H1 (cell line): Measurements from ENCODE around the gene NIPAL1. TPM values are rescaled to one million over a fixed set of nuclear protein-coding genes. Genes with fewer than 3 reads are reported as not detected.

Source experiments
- CTCF ChIA-PET: fragments of 300-600 bp; sonication (Branson Sonifier 250); formaldehyde crosslinking; loops from one replicate; lab custom pipeline; 2021; ENCODE audit not compliant: partially characterized antibody; lab: Charles Lee
- POLR2A ChIA-PET: fragments of 300-600 bp; sonication (Branson Sonifier 250); formaldehyde crosslinking; loops from one replicate; lab custom pipeline; 2021; ENCODE audit warnings: inconsistent platforms; ENCODE audit not compliant: partially characterized antibody; lab: Charles Lee
- DNase-seq, 2 experiments: peaks; one replicate each; pipeline versions ENCODE4 v3.0.0 to v3.0.0-alpha.2; 2010 to 2022; ENCODE audit warnings: low spot score in 2 of 2, low read depth in 1 of 2, mixed read lengths in 1 of 2
- FAIRE-seq: peaks from 2 replicates; lab custom pipeline; 2011; peaks lifted over from hg19 to GRCh38; lab: Jason Lieb, UNC
- H2AFZ ChIP-seq: 2 replicates; pipeline ENCODE4 v1.8.1; 2012; ENCODE audit warnings: low read length, inconsistent platforms
- H2AK5ac ChIP-seq: 2 replicates; pipeline ENCODE4 v1.6.1; 2013; ENCODE audit warnings: low read depth, low read length
- H2BK120ac ChIP-seq: replicated peaks from 2 replicates; pipeline ENCODE3; 2013; ENCODE audit warnings: low read depth, low read length, inconsistent platforms
- H2BK12ac ChIP-seq: 2 replicates; pipeline ENCODE4 v1.6.1; 2013; ENCODE audit warnings: low read depth, low read length
- H2BK15ac ChIP-seq: 2 replicates; pipeline ENCODE4 v1.6.1; 2013; ENCODE audit warnings: low read length
- H2BK20ac ChIP-seq: 2 replicates; pipeline ENCODE4 v1.6.1; 2013; ENCODE audit warnings: low read length
- H2BK5ac ChIP-seq: 2 replicates; pipeline ENCODE4 v1.6.1; 2013; ENCODE audit warnings: low read depth, low read length
- H3K14ac ChIP-seq: 2 replicates; pipeline ENCODE4 v1.6.1; 2013; ENCODE audit warnings: inconsistent platforms; ENCODE audit not compliant: insufficient read length
- H3K18ac ChIP-seq: 2 replicates; pipeline ENCODE4 v1.6.1; 2013; ENCODE audit warnings: low read length; ENCODE audit errors: extremely low read depth
- H3K23ac ChIP-seq: 2 replicates; pipeline ENCODE4 v1.6.1; 2013; ENCODE audit warnings: inconsistent platforms; ENCODE audit not compliant: insufficient read length
- H3K23me2 ChIP-seq: 2 replicates; pipeline ENCODE4 v1.6.1; 2013; ENCODE audit warnings: low read depth, low read length
- H3K27ac ChIP-seq: 2 replicates; pipeline ENCODE4 v1.6.1; 2011; ENCODE audit warnings: low read depth, low read length, inconsistent platforms
- H3K27me3 ChIP-seq, 4 experiments: replicated peaks in 1 of 4; 1 replicate in 1 of 4; 2 replicates in 3 of 4; pipeline versions ENCODE4 v1.6.1 to v1.8.1; 2011 to 2013; ENCODE audit warnings: low read length in 3 of 4, mild to moderate bottlenecking in 3 of 4, inconsistent platforms in 2 of 4, mixed read lengths in 2 of 4, moderate library complexity in 1 of 4; ENCODE audit not compliant: control insufficient read depth in 3 of 4, insufficient read depth in 3 of 4; ENCODE audit errors: extremely low read depth in 1 of 4
- H3K36me3 ChIP-seq, 4 experiments: 2 replicates each; pipeline versions ENCODE4 v1.6.1 to v1.8.1; 2011 to 2013; ENCODE audit warnings: mild to moderate bottlenecking in 4 of 4, low read length in 3 of 4, moderate library complexity in 2 of 4, control low read depth in 1 of 4, inconsistent platforms in 1 of 4; ENCODE audit not compliant: insufficient read depth in 4 of 4, control insufficient read depth in 2 of 4
- H3K4ac ChIP-seq: replicated peaks from 2 replicates; pipeline ENCODE3; 2013; ENCODE audit warnings: low read length, low read depth, mixed read lengths, inconsistent platforms; ENCODE audit not compliant: insufficient read length
- H3K4me1 ChIP-seq, 4 experiments: replicated peaks in 1 of 4; 1 replicate in 1 of 4; 2 replicates in 3 of 4; pipeline versions ENCODE4 v1.6.1 to v1.8.1; 2011 to 2013; ENCODE audit warnings: low read length in 3 of 4, inconsistent platforms in 2 of 4, mixed read lengths in 1 of 4; ENCODE audit not compliant: insufficient read depth in 4 of 4, control insufficient read depth in 3 of 4
- H3K4me2 ChIP-seq, 2 experiments: 2 replicates each; pipeline versions ENCODE4 v1.6.1 to v1.8.1; 2011 to 2013; ENCODE audit warnings: low read depth in 2 of 2, low read length in 2 of 2, control low read depth in 1 of 2, inconsistent platforms in 1 of 2, mild to moderate bottlenecking in 1 of 2; ENCODE audit not compliant: insufficient read depth in 1 of 2
- H3K4me3 ChIP-seq, 4 experiments: fragments of 200-600, 300-600 bp in 1 of 4; sonication (generic), shearing (Covaris generic), sonication (Bioruptor Twin) in 1 of 4; 2 replicates each; pipeline versions ENCODE4 v1.5.1 to v1.8.1; 2011 to 2016; ENCODE audit warnings: low read length in 4 of 4, low read depth in 3 of 4, control low read depth in 2 of 4, inconsistent platforms in 2 of 4, mild to moderate bottlenecking in 2 of 4, mixed read lengths in 1 of 4, moderate library complexity in 1 of 4; ENCODE audit not compliant: insufficient read depth in 2 of 4; ENCODE audit errors: extremely low read depth in 1 of 4
- H3K56ac ChIP-seq: replicated peaks from 2 replicates; pipeline ENCODE3; 2013; ENCODE audit warnings: low read depth, mild to moderate bottlenecking, mixed read lengths, low read length, inconsistent platforms; ENCODE audit not compliant: insufficient read length
- H3K79me1 ChIP-seq: 2 replicates; pipeline ENCODE4 v1.6.1; 2013; ENCODE audit warnings: low read depth, low read length, control low read depth
- H3K79me2 ChIP-seq, 2 experiments: 2 replicates each; pipeline versions ENCODE4 v1.6.1 to v1.8.1; 2012 to 2013; ENCODE audit warnings: low read length in 2 of 2, mild to moderate bottlenecking in 2 of 2, inconsistent platforms in 1 of 2; ENCODE audit not compliant: insufficient read depth in 2 of 2, control insufficient read depth in 1 of 2
- H3K9ac ChIP-seq, 4 experiments: replicated peaks in 1 of 4; 1 replicate in 1 of 4; 2 replicates in 3 of 4; pipeline versions ENCODE4 v1.6.1 to v1.8.1; 2011 to 2013; ENCODE audit warnings: low read depth in 3 of 4, low read length in 3 of 4, control low read depth in 2 of 4, mild to moderate bottlenecking in 2 of 4, moderate library complexity in 2 of 4, inconsistent platforms in 1 of 4; ENCODE audit errors: extremely low read depth in 1 of 4
- H3K9me3 ChIP-seq, 2 experiments: 2 replicates each; pipeline versions ENCODE4 v1.6.1 to v1.8.1; 2012 to 2013; ENCODE audit warnings: mild to moderate bottlenecking in 2 of 2, moderate library complexity in 2 of 2, control low read depth in 1 of 2, inconsistent platforms in 1 of 2, low read depth in 1 of 2, low read length in 1 of 2, mixed read lengths in 1 of 2; ENCODE audit not compliant: insufficient read depth in 2 of 2
- H4K20me1 ChIP-seq, 2 experiments: replicated peaks in 1 of 2; 2 replicates each; pipeline versions ENCODE3 to v1.8.1; 2011 to 2013; ENCODE audit warnings: inconsistent platforms in 2 of 2, low read length in 2 of 2, mild to moderate bottlenecking in 1 of 2; ENCODE audit not compliant: insufficient read depth in 2 of 2, control insufficient read depth in 1 of 2
- H4K5ac ChIP-seq: 2 replicates; pipeline ENCODE4 v1.6.1; 2013; ENCODE audit warnings: low read length, low read depth, mixed read lengths, inconsistent platforms; ENCODE audit not compliant: insufficient read length
- H4K8ac ChIP-seq: 2 replicates; pipeline ENCODE4 v1.8.0; 2013; ENCODE audit warnings: mild to moderate bottlenecking, moderate library complexity, low read length, inconsistent platforms; ENCODE audit not compliant: insufficient read depth; ENCODE audit errors: extremely low read depth
- H4K91ac ChIP-seq: replicated peaks from 2 replicates; pipeline ENCODE3; 2013; ENCODE audit warnings: low read length, mixed read lengths, inconsistent platforms; ENCODE audit not compliant: insufficient read length
- E2F6 ChIP-seq: IDR thresholded peaks from 2 replicates; pipeline ENCODE4 v1.6.1; 2012; ENCODE audit warnings: inconsistent platforms
- EGR1 ChIP-seq: IDR thresholded peaks from 2 replicates; pipeline ENCODE4 v1.6.1; 2011; ENCODE audit warnings: low read depth, low read length, borderline replicate concordance
- GABPA ChIP-seq: IDR thresholded peaks from 2 replicates; pipeline ENCODE4 v1.6.1; 2011; ENCODE audit warnings: mild to moderate bottlenecking, low read length, moderate library complexity, borderline replicate concordance; ENCODE audit not compliant: insufficient read depth
- JUN ChIP-seq: IDR thresholded peaks from 2 replicates; pipeline ENCODE4 v1.6.1; 2011; ENCODE audit warnings: low read depth, mild to moderate bottlenecking, improper control_type of control experiment, low read length
- PHF8 ChIP-seq: fragments of 200-600 bp; sonication (generic); conservative IDR thresholded peaks from 2 replicates; pipeline ENCODE4 v1.7.1; 2012; ENCODE audit warnings: low read depth, mild to moderate bottlenecking, inconsistent platforms, low read length, moderate library complexity
- SP1 ChIP-seq: IDR thresholded peaks from 2 replicates; pipeline ENCODE4 v1.6.1; 2011; ENCODE audit warnings: low read depth, low read length
- SP2 ChIP-seq: IDR thresholded peaks from 2 replicates; pipeline ENCODE4 v1.6.1; 2012; ENCODE audit warnings: mild to moderate bottlenecking, low read length, inconsistent platforms
- TAF1 ChIP-seq: IDR thresholded peaks from 2 replicates; pipeline ENCODE4 v1.6.1; 2011; ENCODE audit warnings: mild to moderate bottlenecking, low read depth, low read length
- TAF7 ChIP-seq: optimal IDR thresholded peaks from 2 replicates; pipeline ENCODE3; 2011; ENCODE audit warnings: low read depth, mild to moderate bottlenecking, inconsistent platforms, low read length, moderate library complexity, borderline replicate concordance
- WGBS, 2 experiments: shearing (Covaris generic) in 1 of 2; methylation state at CpG; one replicate each; pipeline versions ENCODE4 v1.1.6 to v1.1.7; 2013 to 2015; ENCODE audit warnings: low lambda C conversion rate in 2 of 2, mixed read lengths in 2 of 2, inconsistent platforms in 1 of 2, low coverage in 1 of 2, missing lambda C conversion rate in 1 of 2; ENCODE audit not compliant: insufficient replicate concordance in 2 of 2, insufficient coverage in 1 of 2, insufficient read length in 1 of 2; ENCODE audit errors: extremely low coverage in 1 of 2, missing lambda C conversion rate in 1 of 2; 5-methylcytosine and 5-hydroxymethylcytosine counted together
- polyA plus RNA-seq, 7 experiments: library from polyadenylated mRNA; depleted of rRNA in 3 of 7; stranded (reverse) in 5 of 7; unstranded in 2 of 7; fragments of >200 nt in 5 of 7; fragments of 200-250 nt in 2 of 7; gene quantifications; 1 replicate in 5 of 7; 2 replicates in 1 of 7; 4 replicates in 1 of 7; pipeline versions ENCODE4 v1.2.1 to v1.2.3, GENCODE V29; 2011 to 2013; ENCODE audit warnings: missing spikeins in 2 of 7, mixed read lengths in 2 of 7
- total RNA-seq: library from RNA; stranded (reverse); fragmentation: NEBNext Ultra II Directional; extraction: Animal tissue kit (Norgen Biotek cat#: 25700); gene quantifications from 2 replicates; pipeline ENCODE4 v1.2.1, GENCODE V29; 2021
- TF ChIP-seq, protein P1 (sequence below): IDR thresholded peaks from 2 replicates; pipeline ENCODE4 v1.6.1; 2012; ENCODE audit warnings: inconsistent platforms

NIPAL1 gene
- total and polyA plus RNA-seq, 2 of the 8 experiments (the other 6 are each of a cell fraction or from before 2014, with no cell fraction given), result 1.4 to 4.9 TPM

GRCh38 chr4:48041535-48042137 lies 25.1 kb downstream of the NIPAL1 start:
- Histone ChIP-seq H4K8ac (no peak overlapping the region), H3K9ac (no peak overlapping the region), H3K4ac (no peak overlapping the region), H2BK5ac (no peak overlapping the region), H3K27ac (no peak overlapping the region), H3K56ac (no peak overlapping the region), H2BK15ac (no peak overlapping the region), H3K4me3 (no peak overlapping the region), H3K36me3 (no peaks in the 10 kb centered on the region), H3K79me1 (no peaks in the 10 kb centered on the region; the same call in 1 of the 2 replicates), H4K5ac (no peak overlapping the region), H3K14ac (no peak overlapping the region), H3K27me3 (no peaks in the 10 kb centered on the region), H4K91ac (no peak overlapping the region), H3K4me2 (no peak overlapping the region), H3K23me2 (no peaks in the 10 kb centered on the region), H3K9me3 (no peaks in the 10 kb centered on the region), H3K23ac (no peak overlapping the region), H2AK5ac (no peak overlapping the region), H2BK120ac (no peak overlapping the region)
- DNase-seq, result no peak
- ChIA-PET CTCF (interaction anchor here (0.6 to 9.3 kb wide), 6 partner anchors 8 to 220 kb away, joined by 3 to 85 read pairs (median 4); no protein-coding TSS in a partner anchor), POLR2A (interaction anchor here (1.5 kb wide), 1 partner anchor 10 kb away, joined by 5 read pairs; no protein-coding TSS in a partner anchor)
- no peak for FAIRE-seq
- no peak for TF ChIP-seq TAF7
- no peak for TF ChIP-seq SP2
- TF ChIP-seq, protein P1, sequence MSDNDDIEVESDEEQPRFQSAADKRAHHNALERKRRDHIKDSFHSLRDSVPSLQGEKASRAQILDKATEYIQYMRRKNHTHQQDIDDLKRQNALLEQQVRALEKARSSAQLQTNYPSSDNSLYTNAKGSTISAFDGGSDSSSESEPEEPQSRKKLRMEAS, result no peak
- no peak for TF ChIP-seq TAF1
- TF ChIP-seq SP1, result no peak
- TF ChIP-seq GABPA, result no peak
- no peak for TF ChIP-seq JUN
- TF ChIP-seq EGR1, result no peak
- no peak for TF ChIP-seq E2F6
- TF ChIP-seq PHF8, result no peak
- TF ChIP-seq, all 59 proteins: peak for 0
- Histone ChIP-seq H2BK12ac (no peak overlapping the region), H3K79me2 (no peaks in the 10 kb centered on the region), H3K18ac (no peak overlapping the region), H3K4me1 (no peaks in the 10 kb centered on the region; a peak in 1 of 7 replicates), H2BK20ac (no peak overlapping the region), H2AFZ (0 out of 2 replicates have a peak overlapping the region, but pooled peaks have one; percentile 23), H4K20me1 (no peaks in the 10 kb centered on the region)
- 63% methylated on average over 4 of the region's 4 CpGs; no CpG with 5 or more reads in 1 of the 2 experiments for WGBS, 2 experiments
